Measurements from ENCODE around the gene KIF23. TPM values are rescaled to one million over a fixed set of nuclear protein-coding genes. Genes with fewer than 3 reads are reported as not detected.

Gene KIF23
- polyA plus RNA-seq, 4 donors = 1.1 to 14.0 (median 6.7) TPM

GRCh38 chr15:69459066-69459465 is 44.9 kb downstream of the KIF23 start:
- WGBS, 3 donors = 70 to 78% (median 70%) methylated on average over 2 of the region's 2 CpGs
- Histone ChIP-seq H3K9me3 (ENCODE audit: control insufficient read depth in 2 of 2, insufficient read depth in 1 of 2, low read depth in 1 of 2, low read length in 1 of 2) (no peaks in the 10 kb centered on the region), H3K4me1 (ENCODE audit: control insufficient read depth in 3 of 3, insufficient read depth in 2 of 3, low read depth in 1 of 3, low read length in 2 of 3) (peaks cover 2 to 9% (median 9%) of the 10 kb centered on the region in 3 donors), H3K36me3 (ENCODE audit: control insufficient read depth in 3 of 3, insufficient read depth in 2 of 3, low read depth in 1 of 3, low read length in 3 of 3) (peaks cover 0 to 17% (median 9%) of the 10 kb centered on the region in 3 donors), H3K4me3 (ENCODE audit: low read depth in 1 of 3, low read length in 3 of 3) (no peak overlapping the region), H3K27me3 (ENCODE audit: control insufficient read depth in 3 of 3, insufficient read depth in 3 of 3, low read length in 3 of 3) (no peaks in the 10 kb centered on the region), H3K27ac (ENCODE audit: low read depth in 1 of 3, low read length in 2 of 3) (no peak overlapping the region)
- DNase-seq (no peak), FAIRE-seq (no peak)

GRCh38 chr15:69460481-69460880 is 46.3 kb downstream of the KIF23 start:
- no peak overlapping the region for H3K27ac ChIP-seq (ENCODE audit: low read depth in 1 of 3, low read length in 2 of 3)
- H3K36me3 ChIP-seq (ENCODE audit: control insufficient read depth in 3 of 3, insufficient read depth in 2 of 3, low read depth in 1 of 3, low read length in 3 of 3) = peaks cover 0 to 12% (median 8%) of the 10 kb centered on the region in 3 donors
- DNase-seq (no peak), FAIRE-seq (no peak)
- no peak overlapping the region for H3K4me3 ChIP-seq (ENCODE audit: low read depth in 1 of 3, low read length in 3 of 3)
- H3K9me3 ChIP-seq (ENCODE audit: control insufficient read depth in 2 of 2, insufficient read depth in 1 of 2, low read depth in 1 of 2, low read length in 1 of 2) = no peaks in the 10 kb centered on the region
- no peaks in the 10 kb centered on the region for H3K27me3 ChIP-seq (ENCODE audit: control insufficient read depth in 3 of 3, insufficient read depth in 3 of 3, low read length in 3 of 3)
- peaks cover 0 to 7% (median 0%) of the 10 kb centered on the region in 3 donors for H3K4me1 ChIP-seq (ENCODE audit: control insufficient read depth in 3 of 3, insufficient read depth in 2 of 3, low read depth in 1 of 3, low read length in 2 of 3)
- 14 to 46% (median 39%) methylated on average over 1 of the region's 1 CpG for WGBS, 3 donors

DNA sequence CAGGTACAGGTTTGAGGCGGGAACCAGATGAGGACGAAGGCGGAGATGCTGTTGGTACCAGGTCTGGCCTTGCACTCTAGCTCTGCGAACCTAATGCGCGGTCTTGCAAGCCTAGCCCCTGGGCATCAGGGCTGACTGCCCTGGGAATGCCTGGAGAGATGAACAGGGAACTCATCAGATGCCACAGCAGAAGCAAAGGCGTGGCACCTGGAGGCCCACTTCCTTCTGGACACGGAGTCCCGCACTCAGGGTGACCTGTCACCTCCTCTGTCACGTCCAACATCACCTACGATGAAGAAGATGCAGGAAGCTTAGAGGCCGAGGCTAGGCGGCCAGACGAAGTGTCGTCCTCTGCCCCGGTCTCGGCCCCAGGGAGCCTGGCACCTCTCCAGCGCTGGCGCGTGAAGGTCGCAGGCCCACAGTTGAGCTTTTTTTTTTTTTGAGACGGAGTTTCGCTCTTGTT is 47.9 kb downstream of the KIF23 start:
- WGBS, 3 donors = 32 to 68% (median 44%) methylated on average over 23 of the region's 23 CpGs
- H3K36me3 ChIP-seq (ENCODE audit: control insufficient read depth in 3 of 3, insufficient read depth in 2 of 3, low read depth in 1 of 3, low read length in 3 of 3) = peaks cover 0 to 4% (median 2%) of the 10 kb centered on the region in 3 donors
- H3K9me3 ChIP-seq (ENCODE audit: control insufficient read depth in 2 of 2, insufficient read depth in 1 of 2, low read depth in 1 of 2, low read length in 1 of 2) = no peaks in the 10 kb centered on the region
- DNase-seq = peak in 1 of 2 donors; percentile 40
- peak overlapping the region in 2 of 3 donors; percentile 3 to 63 for H3K27ac ChIP-seq (ENCODE audit: low read depth in 1 of 3, low read length in 2 of 3)
- peaks cover 0 to 8% (median 0%) of the 10 kb centered on the region in 3 donors for H3K4me1 ChIP-seq (ENCODE audit: control insufficient read depth in 3 of 3, insufficient read depth in 2 of 3, low read depth in 1 of 3, low read length in 2 of 3)
- H3K4me3 ChIP-seq (ENCODE audit: low read depth in 1 of 3, low read length in 3 of 3) = peak overlapping the region in 2 of 3 donors; percentile 36 to 69
- no peak for FAIRE-seq
- no peaks in the 10 kb centered on the region for H3K27me3 ChIP-seq (ENCODE audit: control insufficient read depth in 3 of 3, insufficient read depth in 3 of 3, low read length in 3 of 3)

- DNase-seq (peak; percentile 98), FAIRE-seq (no peak)
- peaks cover 0 to 13% (median under 1%) of the 10 kb centered on the region in 3 donors for H3K4me1 ChIP-seq (ENCODE audit: control insufficient read depth in 3 of 3, insufficient read depth in 2 of 3, low read depth in 1 of 3, low read length in 2 of 3)
- peak overlapping the region; percentile 14 to 69 (median 36) for H3K4me3 ChIP-seq (ENCODE audit: low read depth in 1 of 3, low read length in 3 of 3)
- H3K27ac ChIP-seq (ENCODE audit: low read depth in 1 of 3, low read length in 2 of 3) = peak overlapping the region; percentile 77 to 99 (median 95)
- no peaks in the 10 kb centered on the region for H3K27me3 ChIP-seq (ENCODE audit: control insufficient read depth in 3 of 3, insufficient read depth in 3 of 3, low read length in 3 of 3)
- peaks cover 0 to 4% (median 2%) of the 10 kb centered on the region in 3 donors for H3K36me3 ChIP-seq (ENCODE audit: control insufficient read depth in 3 of 3, insufficient read depth in 2 of 3, low read depth in 1 of 3, low read length in 3 of 3)
- H3K9me3 ChIP-seq (ENCODE audit: control insufficient read depth in 2 of 2, insufficient read depth in 1 of 2, low read depth in 1 of 2, low read length in 1 of 2) = no peaks in the 10 kb centered on the region
- WGBS, 3 donors = 1 to 5% (median 1%) methylated on average over 45 to 46 of the region's 46 CpGs
Observed at GRCh38 chr15:69462493-69463181, 48.5 kb downstream of the KIF23 start.

DNA sequence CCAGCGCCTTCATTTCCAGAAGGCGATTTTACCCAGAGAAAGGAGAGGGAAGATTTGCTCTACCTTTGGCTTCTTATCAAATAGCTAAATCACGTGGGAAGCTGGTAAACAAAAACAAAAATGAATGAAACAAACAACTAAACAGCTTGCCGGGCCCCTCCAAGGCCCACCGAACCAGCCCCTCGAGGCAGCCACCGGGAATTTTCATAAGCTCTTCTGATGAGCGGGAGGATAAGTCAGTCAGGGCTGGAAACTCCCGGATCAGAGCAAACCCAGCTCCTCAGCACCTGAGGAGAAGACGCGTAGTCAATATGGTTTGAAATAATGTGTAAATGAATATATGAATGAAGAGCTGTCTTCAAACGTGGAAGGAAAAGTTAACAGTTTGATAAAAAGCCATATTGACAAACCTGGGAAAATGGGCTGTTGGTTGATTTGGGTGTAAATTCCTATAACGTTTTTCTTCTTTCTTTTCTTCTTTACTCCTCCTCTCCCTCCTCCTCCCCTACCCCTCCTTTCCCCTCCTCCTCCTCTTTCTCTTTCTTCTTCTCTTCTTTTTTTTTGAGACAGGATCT is 49.1 kb downstream of the KIF23 start:
- no peak for DNase-seq
- WGBS, 3 donors = 14 to 17% (median 16%) methylated on average over 12 to 13 of the region's 13 CpGs
- H3K27ac ChIP-seq (ENCODE audit: low read depth in 1 of 3, low read length in 2 of 3) = peak overlapping the region; percentile 77 to 99 (median 95)
- no peaks in the 10 kb centered on the region for H3K27me3 ChIP-seq (ENCODE audit: control insufficient read depth in 3 of 3, insufficient read depth in 3 of 3, low read length in 3 of 3)
- peaks cover 0 to 19% (median 3%) of the 10 kb centered on the region in 3 donors for H3K4me1 ChIP-seq (ENCODE audit: control insufficient read depth in 3 of 3, insufficient read depth in 2 of 3, low read depth in 1 of 3, low read length in 2 of 3)
- H3K9me3 ChIP-seq (ENCODE audit: control insufficient read depth in 2 of 2, insufficient read depth in 1 of 2, low read depth in 1 of 2, low read length in 1 of 2) = no peaks in the 10 kb centered on the region
- H3K4me3 ChIP-seq (ENCODE audit: low read depth in 1 of 3, low read length in 3 of 3) = peak overlapping the region; percentile 14 to 69 (median 36)
- no peaks in the 10 kb centered on the region for H3K36me3 ChIP-seq (ENCODE audit: control insufficient read depth in 3 of 3, insufficient read depth in 2 of 3, low read depth in 1 of 3, low read length in 3 of 3)
- FAIRE-seq = no peak

- Histone ChIP-seq H3K36me3 (ENCODE audit: control insufficient read depth in 3 of 3, insufficient read depth in 2 of 3, low read depth in 1 of 3, low read length in 3 of 3) (no peaks in the 10 kb centered on the region), H3K27ac (ENCODE audit: low read depth in 1 of 3, low read length in 2 of 3) (no peak overlapping the region), H3K4me3 (ENCODE audit: low read depth in 1 of 3, low read length in 3 of 3) (no peak overlapping the region), H3K9me3 (ENCODE audit: control insufficient read depth in 2 of 2, insufficient read depth in 1 of 2, low read depth in 1 of 2, low read length in 1 of 2) (no peaks in the 10 kb centered on the region), H3K4me1 (ENCODE audit: control insufficient read depth in 3 of 3, insufficient read depth in 2 of 3, low read depth in 1 of 3, low read length in 2 of 3) (peaks cover 0 to 34% (median 3%) of the 10 kb centered on the region in 3 donors), H3K27me3 (ENCODE audit: control insufficient read depth in 3 of 3, insufficient read depth in 3 of 3, low read length in 3 of 3) (no peaks in the 10 kb centered on the region)
- no peak for DNase-seq
- 93 to 100% (median 96%) methylated on average over 1 of the region's 1 CpG for WGBS, 3 donors
- no peak for FAIRE-seq
Observed at GRCh38 chr15:69465253-69465652, 51.1 kb downstream of the KIF23 start.

- no peaks in the 10 kb centered on the region for H3K27me3 ChIP-seq (ENCODE audit: control insufficient read depth in 3 of 3, insufficient read depth in 3 of 3, low read length in 3 of 3)
- WGBS, 3 donors = 52 to 78% (median 71%) methylated on average over 2 of the region's 2 CpGs
- H3K36me3 ChIP-seq (ENCODE audit: control insufficient read depth in 3 of 3, insufficient read depth in 2 of 3, low read depth in 1 of 3, low read length in 3 of 3) = no peaks in the 10 kb centered on the region
- no peak overlapping the region for H3K27ac ChIP-seq (ENCODE audit: low read depth in 1 of 3, low read length in 2 of 3)
- DNase-seq = no peak
- FAIRE-seq = no peak
- H3K4me3 ChIP-seq (ENCODE audit: low read depth in 1 of 3, low read length in 3 of 3) = no peak overlapping the region
- peaks cover 0 to 34% (median 3%) of the 10 kb centered on the region in 3 donors for H3K4me1 ChIP-seq (ENCODE audit: control insufficient read depth in 3 of 3, insufficient read depth in 2 of 3, low read depth in 1 of 3, low read length in 2 of 3)
- no peaks in the 10 kb centered on the region for H3K9me3 ChIP-seq (ENCODE audit: control insufficient read depth in 2 of 2, insufficient read depth in 1 of 2, low read depth in 1 of 2, low read length in 1 of 2)
Observed at GRCh38 chr15:69466733-69467132, 52.6 kb downstream of the KIF23 start.

- DNase-seq = peak in 1 of 2 donors; percentile 70
- WGBS, 3 donors = 34 to 63% (median 46%) methylated on average over 11 of the region's 11 CpGs
- Histone ChIP-seq H3K4me1 (ENCODE audit: control insufficient read depth in 3 of 3, insufficient read depth in 2 of 3, low read depth in 1 of 3, low read length in 2 of 3) (peaks cover 0 to 34% (median 3%) of the 10 kb centered on the region in 3 donors), H3K9me3 (ENCODE audit: control insufficient read depth in 2 of 2, insufficient read depth in 1 of 2, low read depth in 1 of 2, low read length in 1 of 2) (no peaks in the 10 kb centered on the region), H3K36me3 (ENCODE audit: control insufficient read depth in 3 of 3, insufficient read depth in 2 of 3, low read depth in 1 of 3, low read length in 3 of 3) (no peaks in the 10 kb centered on the region), H3K4me3 (ENCODE audit: low read depth in 1 of 3, low read length in 3 of 3) (no peak overlapping the region), H3K27me3 (ENCODE audit: control insufficient read depth in 3 of 3, insufficient read depth in 3 of 3, low read length in 3 of 3) (no peaks in the 10 kb centered on the region), H3K27ac (ENCODE audit: low read depth in 1 of 3, low read length in 2 of 3) (peak overlapping the region in 1 of 3 donors; percentile 76)
- FAIRE-seq = no peak
Observed at GRCh38 chr15:69467636-69468035, 53.5 kb downstream of the KIF23 start.

All from small intestine (tissue), 7 donors.